PC-9 (cell line): ENCODE data around the gene TANK.

Experiments used
- EZH2 ChIP-seq: fragments of 200-600 bp; sonication (generic); IDR thresholded peaks from 2 replicates; pipeline ENCODE4 v1.8.0; 2017; ENCODE audit warnings: antibody characterized with exemption, low read depth
- TF ChIP-seq, protein P1 (sequence below): fragments of 200-600 bp; sonication (generic); conservative IDR thresholded peaks from 2 replicates; pipeline ENCODE4 v1.6.1; 2017; ENCODE audit warnings: mixed run types, antibody characterized with exemption, mild to moderate bottlenecking, moderate library complexity

DNA sequence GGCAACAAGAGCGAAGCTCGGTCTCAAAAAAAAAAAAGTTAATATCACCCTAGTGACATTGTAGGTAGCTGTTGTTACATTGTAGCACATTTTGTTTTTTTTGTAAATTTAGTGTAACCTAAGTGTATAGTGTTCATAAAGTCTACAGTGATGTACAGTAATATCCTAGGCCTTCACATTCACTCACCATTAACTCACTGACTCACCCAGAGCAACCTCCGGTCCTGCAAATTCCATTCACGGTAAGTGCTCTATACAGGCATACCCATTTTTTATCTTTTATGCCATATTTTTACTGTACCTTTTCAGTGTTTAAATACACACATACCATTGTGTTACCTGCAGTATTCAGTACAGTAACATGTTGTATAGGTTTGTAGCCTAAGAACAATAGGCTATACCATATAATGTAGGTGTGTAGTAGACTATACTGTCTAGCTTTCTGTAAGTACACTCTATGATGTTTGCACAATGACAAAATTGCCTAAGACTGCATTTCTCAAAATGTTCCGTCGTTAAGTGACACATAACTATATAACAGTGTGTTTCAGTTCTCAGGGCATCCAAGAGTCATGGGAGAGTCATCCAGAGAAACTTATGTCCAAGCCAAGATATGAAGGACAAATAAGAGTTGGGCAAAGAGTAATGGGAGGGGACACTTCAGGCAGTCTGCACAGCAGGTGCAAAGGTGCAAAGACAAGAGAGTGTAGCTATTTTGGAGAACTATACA is 68.4 kb downstream of the TANK start:
- TF ChIP-seq, protein P1, sequence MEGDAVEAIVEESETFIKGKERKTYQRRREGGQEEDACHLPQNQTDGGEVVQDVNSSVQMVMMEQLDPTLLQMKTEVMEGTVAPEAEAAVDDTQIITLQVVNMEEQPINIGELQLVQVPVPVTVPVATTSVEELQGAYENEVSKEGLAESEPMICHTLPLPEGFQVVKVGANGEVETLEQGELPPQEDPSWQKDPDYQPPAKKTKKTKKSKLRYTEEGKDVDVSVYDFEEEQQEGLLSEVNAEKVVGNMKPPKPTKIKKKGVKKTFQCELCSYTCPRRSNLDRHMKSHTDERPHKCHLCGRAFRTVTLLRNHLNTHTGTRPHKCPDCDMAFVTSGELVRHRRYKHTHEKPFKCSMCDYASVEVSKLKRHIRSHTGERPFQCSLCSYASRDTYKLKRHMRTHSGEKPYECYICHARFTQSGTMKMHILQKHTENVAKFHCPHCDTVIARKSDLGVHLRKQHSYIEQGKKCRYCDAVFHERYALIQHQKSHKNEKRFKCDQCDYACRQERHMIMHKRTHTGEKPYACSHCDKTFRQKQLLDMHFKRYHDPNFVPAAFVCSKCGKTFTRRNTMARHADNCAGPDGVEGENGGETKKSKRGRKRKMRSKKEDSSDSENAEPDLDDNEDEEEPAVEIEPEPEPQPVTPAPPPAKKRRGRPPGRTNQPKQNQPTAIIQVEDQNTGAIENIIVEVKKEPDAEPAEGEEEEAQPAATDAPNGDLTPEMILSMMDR: no peak
- TF ChIP-seq EZH2: no peak
